GM12878 (cell line): ENCODE results near the gene RASGRP2.

ENCODE experiments used
- ATF7 ChIP-seq: fragments of 450-650 bp; IDR thresholded peaks from 2 replicates; pipeline ENCODE4 v1.6.1; 2016; ENCODE audit warnings: low read depth, mild to moderate bottlenecking
- EZH2 ChIP-seq: IDR thresholded peaks from 2 replicates; pipeline ENCODE4 v1.6.1; 2012; ENCODE audit warnings: low read depth, mild to moderate bottlenecking, control low read depth, inconsistent platforms, low read length, borderline replicate concordance; ENCODE audit not compliant: control insufficient read depth
- FOXM1 ChIP-seq: IDR thresholded peaks from 2 replicates; pipeline ENCODE4 v1.6.1; 2012; ENCODE audit warnings: low read depth, mild to moderate bottlenecking, inconsistent platforms, low read length, moderate library complexity
- JUNB ChIP-seq: IDR thresholded peaks from 2 replicates; pipeline ENCODE4 v1.6.1; 2016; ENCODE audit warnings: antibody characterized with exemption, mild to moderate bottlenecking
- MYC ChIP-seq: IDR thresholded peaks from 2 replicates; pipeline ENCODE4 v1.6.1; 2011; ENCODE audit warnings: mild to moderate bottlenecking, low read length, moderate library complexity, inconsistent platforms; ENCODE audit not compliant: insufficient read depth, insufficient replicate concordance, insufficient read length, severe bottlenecking
- RAD51 ChIP-seq: fragments of 450-650 bp; IDR thresholded peaks from 2 replicates; pipeline ENCODE4 v1.6.1; 2016; ENCODE audit warnings: moderate library complexity, mild to moderate bottlenecking, inconsistent platforms
- TBL1XR1 ChIP-seq: IDR thresholded peaks from 2 replicates; pipeline ENCODE4 v1.6.1; 2012; ENCODE audit warnings: low read depth, low read length, improper control_type of control experiment
- TF ChIP-seq, protein P1 (sequence below): fragments of 150-350 bp; IDR thresholded peaks from 2 replicates; pipeline ENCODE4 v1.6.1; 2016; ENCODE audit warnings: low read depth, low read length
- TF ChIP-seq, protein P2 (sequence below): fragments of 450-650 bp; conservative IDR thresholded peaks from 2 replicates; pipeline ENCODE4 v1.6.1; 2017; ENCODE audit warnings: mild to moderate bottlenecking, moderate library complexity
- TF ChIP-seq, protein P3 (sequence below), 3 experiments: IDR thresholded peaks in 2 of 3; conservative IDR thresholded peaks in 1 of 3; 2 replicates each; pipeline ENCODE4 v1.5.1; 2011; ENCODE audit warnings: low read depth in 3 of 3, low read length in 3 of 3, mild to moderate bottlenecking in 3 of 3, control low read depth in 2 of 3, moderate library complexity in 2 of 3, inconsistent platforms in 1 of 3, mixed read lengths in 1 of 3; ENCODE audit not compliant: control insufficient read depth in 2 of 3, insufficient read depth in 1 of 3; ENCODE audit errors: extremely low read depth in 1 of 3
- TF ChIP-seq, protein P4 (sequence below): IDR thresholded peaks from 2 replicates; pipeline ENCODE4 v1.6.1; 2011; ENCODE audit warnings: low read depth, low read length, improper control_type of control experiment, borderline replicate concordance

DNA sequence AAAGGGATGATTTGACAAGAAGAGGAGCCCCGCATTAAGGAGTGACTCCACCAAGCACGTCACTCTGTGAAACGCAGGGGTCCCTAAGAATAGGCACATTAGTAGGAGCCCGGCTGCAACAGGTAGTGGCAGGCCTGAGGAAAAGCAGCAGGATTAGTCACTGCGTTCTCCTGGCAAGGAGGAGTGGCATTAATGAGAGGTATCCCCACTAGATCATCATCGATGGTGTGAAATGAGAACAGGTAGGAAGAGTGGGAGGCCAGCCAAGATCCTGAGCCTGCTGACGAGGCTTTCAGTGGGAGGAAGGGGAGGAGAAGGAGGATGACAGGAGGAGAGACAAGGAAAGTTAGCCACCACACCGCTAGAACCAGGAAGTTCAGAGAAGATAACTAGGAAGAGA lies 59.6 kb downstream of the RASGRP2 start:
- TF ChIP-seq, protein P1, sequence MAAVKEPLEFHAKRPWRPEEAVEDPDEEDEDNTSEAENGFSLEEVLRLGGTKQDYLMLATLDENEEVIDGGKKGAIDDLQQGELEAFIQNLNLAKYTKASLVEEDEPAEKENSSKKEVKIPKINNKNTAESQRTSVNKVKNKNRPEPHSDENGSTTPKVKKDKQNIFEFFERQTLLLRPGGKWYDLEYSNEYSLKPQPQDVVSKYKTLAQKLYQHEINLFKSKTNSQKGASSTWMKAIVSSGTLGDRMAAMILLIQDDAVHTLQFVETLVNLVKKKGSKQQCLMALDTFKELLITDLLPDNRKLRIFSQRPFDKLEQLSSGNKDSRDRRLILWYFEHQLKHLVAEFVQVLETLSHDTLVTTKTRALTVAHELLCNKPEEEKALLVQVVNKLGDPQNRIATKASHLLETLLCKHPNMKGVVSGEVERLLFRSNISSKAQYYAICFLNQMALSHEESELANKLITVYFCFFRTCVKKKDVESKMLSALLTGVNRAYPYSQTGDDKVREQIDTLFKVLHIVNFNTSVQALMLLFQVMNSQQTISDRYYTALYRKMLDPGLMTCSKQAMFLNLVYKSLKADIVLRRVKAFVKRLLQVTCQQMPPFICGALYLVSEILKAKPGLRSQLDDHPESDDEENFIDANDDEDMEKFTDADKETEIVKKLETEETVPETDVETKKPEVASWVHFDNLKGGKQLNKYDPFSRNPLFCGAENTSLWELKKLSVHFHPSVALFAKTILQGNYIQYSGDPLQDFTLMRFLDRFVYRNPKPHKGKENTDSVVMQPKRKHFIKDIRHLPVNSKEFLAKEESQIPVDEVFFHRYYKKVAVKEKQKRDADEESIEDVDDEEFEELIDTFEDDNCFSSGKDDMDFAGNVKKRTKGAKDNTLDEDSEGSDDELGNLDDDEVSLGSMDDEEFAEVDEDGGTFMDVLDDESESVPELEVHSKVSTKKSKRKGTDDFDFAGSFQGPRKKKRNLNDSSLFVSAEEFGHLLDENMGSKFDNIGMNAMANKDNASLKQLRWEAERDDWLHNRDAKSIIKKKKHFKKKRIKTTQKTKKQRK = no peak
- TF ChIP-seq, protein P2, sequence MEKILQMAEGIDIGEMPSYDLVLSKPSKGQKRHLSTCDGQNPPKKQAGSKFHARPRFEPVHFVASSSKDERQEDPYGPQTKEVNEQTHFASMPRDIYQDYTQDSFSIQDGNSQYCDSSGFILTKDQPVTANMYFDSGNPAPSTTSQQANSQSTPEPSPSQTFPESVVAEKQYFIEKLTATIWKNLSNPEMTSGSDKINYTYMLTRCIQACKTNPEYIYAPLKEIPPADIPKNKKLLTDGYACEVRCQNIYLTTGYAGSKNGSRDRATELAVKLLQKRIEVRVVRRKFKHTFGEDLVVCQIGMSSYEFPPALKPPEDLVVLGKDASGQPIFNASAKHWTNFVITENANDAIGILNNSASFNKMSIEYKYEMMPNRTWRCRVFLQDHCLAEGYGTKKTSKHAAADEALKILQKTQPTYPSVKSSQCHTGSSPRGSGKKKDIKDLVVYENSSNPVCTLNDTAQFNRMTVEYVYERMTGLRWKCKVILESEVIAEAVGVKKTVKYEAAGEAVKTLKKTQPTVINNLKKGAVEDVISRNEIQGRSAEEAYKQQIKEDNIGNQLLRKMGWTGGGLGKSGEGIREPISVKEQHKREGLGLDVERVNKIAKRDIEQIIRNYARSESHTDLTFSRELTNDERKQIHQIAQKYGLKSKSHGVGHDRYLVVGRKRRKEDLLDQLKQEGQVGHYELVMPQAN = no peak
- TF ChIP-seq ATF7 = no peak
- TF ChIP-seq RAD51 = no peak
- TF ChIP-seq, protein P3, sequence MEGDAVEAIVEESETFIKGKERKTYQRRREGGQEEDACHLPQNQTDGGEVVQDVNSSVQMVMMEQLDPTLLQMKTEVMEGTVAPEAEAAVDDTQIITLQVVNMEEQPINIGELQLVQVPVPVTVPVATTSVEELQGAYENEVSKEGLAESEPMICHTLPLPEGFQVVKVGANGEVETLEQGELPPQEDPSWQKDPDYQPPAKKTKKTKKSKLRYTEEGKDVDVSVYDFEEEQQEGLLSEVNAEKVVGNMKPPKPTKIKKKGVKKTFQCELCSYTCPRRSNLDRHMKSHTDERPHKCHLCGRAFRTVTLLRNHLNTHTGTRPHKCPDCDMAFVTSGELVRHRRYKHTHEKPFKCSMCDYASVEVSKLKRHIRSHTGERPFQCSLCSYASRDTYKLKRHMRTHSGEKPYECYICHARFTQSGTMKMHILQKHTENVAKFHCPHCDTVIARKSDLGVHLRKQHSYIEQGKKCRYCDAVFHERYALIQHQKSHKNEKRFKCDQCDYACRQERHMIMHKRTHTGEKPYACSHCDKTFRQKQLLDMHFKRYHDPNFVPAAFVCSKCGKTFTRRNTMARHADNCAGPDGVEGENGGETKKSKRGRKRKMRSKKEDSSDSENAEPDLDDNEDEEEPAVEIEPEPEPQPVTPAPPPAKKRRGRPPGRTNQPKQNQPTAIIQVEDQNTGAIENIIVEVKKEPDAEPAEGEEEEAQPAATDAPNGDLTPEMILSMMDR (IDR thresholded peaks at IDR 0.05 in 2 of 3, conservative IDR thresholded peaks at IDR 0.05 in 1 of 3; ENCODE audit: control insufficient read depth in 2 of 3, extremely low read depth in 1 of 3, insufficient read depth in 1 of 3, low read depth in 3 of 3, low read length in 3 of 3) = no peak
- TF ChIP-seq, protein P4, sequence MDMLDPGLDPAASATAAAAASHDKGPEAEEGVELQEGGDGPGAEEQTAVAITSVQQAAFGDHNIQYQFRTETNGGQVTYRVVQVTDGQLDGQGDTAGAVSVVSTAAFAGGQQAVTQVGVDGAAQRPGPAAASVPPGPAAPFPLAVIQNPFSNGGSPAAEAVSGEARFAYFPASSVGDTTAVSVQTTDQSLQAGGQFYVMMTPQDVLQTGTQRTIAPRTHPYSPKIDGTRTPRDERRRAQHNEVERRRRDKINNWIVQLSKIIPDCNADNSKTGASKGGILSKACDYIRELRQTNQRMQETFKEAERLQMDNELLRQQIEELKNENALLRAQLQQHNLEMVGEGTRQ = no peak
- no peak for TF ChIP-seq FOXM1
- no peak for TF ChIP-seq JUNB
- no peak for TF ChIP-seq EZH2
- TF ChIP-seq TBL1XR1 = no peak
- no peak for TF ChIP-seq MYC
